GM18861 (cell line): ENCODE results near the gene SLC45A3.

Source experiments
- ATAC-seq: cut with Tn5 transposase; IDR thresholded peaks from one replicate; pipeline ENCODE4 v1.9.1; 2021; ENCODE audit not compliant: unreplicated experiment

SLC45A3 gene

GRCh38 chr1:205669341-205670149 is 10.8 kb downstream of the SLC45A3 start:
- no peak for ATAC-seq

- no peak for ATAC-seq
Observed at GRCh38 chr1:205668951-205669340, 11.4 kb downstream of the SLC45A3 start.

GRCh38 chr1:205667909-205668643 is 12.2 kb downstream of the SLC45A3 start:
- ATAC-seq, result no peak

GRCh38 chr1:205666372-205667166 is 13.7 kb downstream of the SLC45A3 start:
- no peak for ATAC-seq

GRCh38 chr1:205665201-205666045 is 14.9 kb downstream of the SLC45A3 start:
- ATAC-seq, result no peak

GRCh38 chr1:205664399-205665017 is 15.8 kb downstream of the SLC45A3 start:
- ATAC-seq, result no peak

GRCh38 chr1:205663286-205663936 is 16.9 kb downstream of the SLC45A3 start:
- no peak for ATAC-seq

- no peak for ATAC-seq
Observed at GRCh38 chr1:205662791-205663190, 17.5 kb downstream of the SLC45A3 start.

- ATAC-seq, result no peak
Observed at GRCh38 chr1:205662135-205662738, 18.1 kb downstream of the SLC45A3 start.

GRCh38 chr1:205661429-205662134 is 18.7 kb downstream of the SLC45A3 start:
- no peak for ATAC-seq

GRCh38 chr1:205660361-205660760 is 19.9 kb downstream of the SLC45A3 start:
- ATAC-seq, result no peak

- peak; percentile 61 for ATAC-seq
Observed at GRCh38 chr1:205658943-205659581, 21.2 kb downstream of the SLC45A3 start.

GRCh38 chr1:205656236-205656635 is 24.1 kb downstream of the SLC45A3 start:
- no peak for ATAC-seq

- no peak for ATAC-seq
Observed at GRCh38 chr1:205652984-205653383, 27.3 kb downstream of the SLC45A3 start.

- no peak for ATAC-seq
Observed at GRCh38 chr1:205650241-205650640, 30.1 kb downstream of the SLC45A3 start.

GRCh38 chr1:205645519-205645918 is 34.8 kb downstream of the SLC45A3 start:
- no peak for ATAC-seq

GRCh38 chr1:205642679-205643307 is 37.5 kb downstream of the SLC45A3 start:
- no peak for ATAC-seq

GRCh38 chr1:205639567-205639966 is 40.7 kb downstream of the SLC45A3 start:
- ATAC-seq, result no peak
